D721Med (cell line): ENCODE results near the gene RNF152.
"Not testable (repeated sequence)": the region's sequence is repeated elsewhere in the genome, so short reads cannot be mapped to it uniquely, and the experiment has no call there.

Source experiments
- DNase-seq: peaks from one replicate; pipeline ENCODE4 v3.0.0; 2011; ENCODE audit warnings: low spot score; ENCODE audit not compliant: insufficient read length
- FAIRE-seq: peaks from 2 replicates; lab custom pipeline; 2011; peaks lifted over from hg19 to GRCh38; lab: Jason Lieb, UNC
- CTCF ChIP-seq: IDR thresholded peaks from 2 replicates; pipeline ENCODE4 v1.5.1; 2012; ENCODE audit warnings: mild to moderate bottlenecking, control low read depth; ENCODE audit not compliant: insufficient read depth; ENCODE audit errors: missing control alignments

The RNF152 gene

GRCh38 chr18:61784834-61785233 is 108.0 kb downstream of the RNF152 start:
- peak; percentile 75 for FAIRE-seq
- no peak for TF ChIP-seq CTCF
- no peak for DNase-seq

- no peak for TF ChIP-seq CTCF
- FAIRE-seq (peak; percentile 89), DNase-seq (no peak)
These were observed 110.3 kb downstream of the RNF152 start for GRCh38 chr18:61782545-61782944.

GRCh38 chr18:61776201-61776600 is 116.6 kb downstream of the RNF152 start:
- not testable (repeated sequence) for FAIRE-seq, DNase-seq

GRCh38 chr18:61774846-61775245 is 118.0 kb downstream of the RNF152 start:
- FAIRE-seq, result no peak

GRCh38 chr18:61772293-61772848 is 120.4 kb downstream of the RNF152 start:
- DNase-seq, result no peak
- TF ChIP-seq CTCF, result no peak
- FAIRE-seq, result peak; percentile 41

More at GRCh38 chr18:61774846-61775245, 118.0 kb downstream of the RNF152 start:
- no peak for TF ChIP-seq CTCF
- no peak for DNase-seq

- TF ChIP-seq CTCF, result no peak
- DNase-seq (no peak), FAIRE-seq (peak; percentile 58)
These were observed 120.9 kb downstream of the RNF152 start for GRCh38 chr18:61771861-61772260.

- no peak for DNase-seq
- no peak for FAIRE-seq
- TF ChIP-seq CTCF, result no peak
These were observed 122.5 kb downstream of the RNF152 start for GRCh38 chr18:61770279-61770678.

- DNase-seq, result no peak
- FAIRE-seq, result peak; percentile 92
- TF ChIP-seq CTCF, result no peak
These were observed 126.4 kb downstream of the RNF152 start for GRCh38 chr18:61766266-61766884.
